Measurements from ENCODE around the gene USP9X.
"Not testable (repeated sequence)": the region's sequence is repeated elsewhere in the genome, so short reads cannot be mapped to it uniquely, and the experiment has no call there.

DNA sequence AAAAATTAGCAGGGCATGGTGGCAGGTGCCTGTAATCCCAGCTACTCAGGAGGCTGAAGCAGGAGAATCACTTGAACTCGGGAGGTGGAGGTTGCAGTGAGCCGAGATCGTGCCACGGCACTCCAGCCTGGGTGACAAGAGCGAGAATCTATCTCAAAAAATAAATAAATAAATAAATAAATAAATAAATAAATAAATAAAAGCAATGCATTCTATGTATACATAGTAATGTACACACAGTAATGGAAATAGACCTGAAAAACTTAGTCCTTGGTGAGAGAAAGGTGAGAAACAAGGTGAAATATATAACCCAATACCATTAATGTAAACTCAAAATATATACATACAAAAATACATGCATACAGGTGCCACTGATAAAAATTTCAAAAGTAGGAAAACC lies 197.1 kb downstream of the USP9X start:
- TF ChIP-seq RAD21 (IDR thresholded peaks at IDR 0.05; ENCODE audit: low read length); NRF1 (IDR thresholded peaks at IDR 0.05; ENCODE audit: low read depth, low read length); EZH2phosphoT487 (IDR thresholded peaks at IDR 0.05; ENCODE audit: borderline replicate concordance, low read depth); SMC3 (IDR thresholded peaks at IDR 0.05; ENCODE audit: low read depth, low read length); CHD2 (IDR thresholded peaks at IDR 0.05; ENCODE audit: low read length, partially characterized antibody); SIN3A (IDR thresholded peaks at IDR 0.05; ENCODE audit: borderline replicate concordance, low read depth, low read length); NFIC (IDR thresholded peaks at IDR 0.05; ENCODE audit: borderline replicate concordance): not testable (repeated sequence)
- TF ChIP-seq, protein P1, sequence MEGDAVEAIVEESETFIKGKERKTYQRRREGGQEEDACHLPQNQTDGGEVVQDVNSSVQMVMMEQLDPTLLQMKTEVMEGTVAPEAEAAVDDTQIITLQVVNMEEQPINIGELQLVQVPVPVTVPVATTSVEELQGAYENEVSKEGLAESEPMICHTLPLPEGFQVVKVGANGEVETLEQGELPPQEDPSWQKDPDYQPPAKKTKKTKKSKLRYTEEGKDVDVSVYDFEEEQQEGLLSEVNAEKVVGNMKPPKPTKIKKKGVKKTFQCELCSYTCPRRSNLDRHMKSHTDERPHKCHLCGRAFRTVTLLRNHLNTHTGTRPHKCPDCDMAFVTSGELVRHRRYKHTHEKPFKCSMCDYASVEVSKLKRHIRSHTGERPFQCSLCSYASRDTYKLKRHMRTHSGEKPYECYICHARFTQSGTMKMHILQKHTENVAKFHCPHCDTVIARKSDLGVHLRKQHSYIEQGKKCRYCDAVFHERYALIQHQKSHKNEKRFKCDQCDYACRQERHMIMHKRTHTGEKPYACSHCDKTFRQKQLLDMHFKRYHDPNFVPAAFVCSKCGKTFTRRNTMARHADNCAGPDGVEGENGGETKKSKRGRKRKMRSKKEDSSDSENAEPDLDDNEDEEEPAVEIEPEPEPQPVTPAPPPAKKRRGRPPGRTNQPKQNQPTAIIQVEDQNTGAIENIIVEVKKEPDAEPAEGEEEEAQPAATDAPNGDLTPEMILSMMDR (IDR thresholded peaks at IDR 0.05): not testable (repeated sequence)
- TF ChIP-seq, protein P2, sequence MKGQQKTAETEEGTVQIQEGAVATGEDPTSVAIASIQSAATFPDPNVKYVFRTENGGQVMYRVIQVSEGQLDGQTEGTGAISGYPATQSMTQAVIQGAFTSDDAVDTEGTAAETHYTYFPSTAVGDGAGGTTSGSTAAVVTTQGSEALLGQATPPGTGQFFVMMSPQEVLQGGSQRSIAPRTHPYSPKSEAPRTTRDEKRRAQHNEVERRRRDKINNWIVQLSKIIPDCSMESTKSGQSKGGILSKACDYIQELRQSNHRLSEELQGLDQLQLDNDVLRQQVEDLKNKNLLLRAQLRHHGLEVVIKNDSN (IDR thresholded peaks at IDR 0.05; ENCODE audit: borderline replicate concordance, low read depth): not testable (repeated sequence)
- TF ChIP-seq, protein P3, sequence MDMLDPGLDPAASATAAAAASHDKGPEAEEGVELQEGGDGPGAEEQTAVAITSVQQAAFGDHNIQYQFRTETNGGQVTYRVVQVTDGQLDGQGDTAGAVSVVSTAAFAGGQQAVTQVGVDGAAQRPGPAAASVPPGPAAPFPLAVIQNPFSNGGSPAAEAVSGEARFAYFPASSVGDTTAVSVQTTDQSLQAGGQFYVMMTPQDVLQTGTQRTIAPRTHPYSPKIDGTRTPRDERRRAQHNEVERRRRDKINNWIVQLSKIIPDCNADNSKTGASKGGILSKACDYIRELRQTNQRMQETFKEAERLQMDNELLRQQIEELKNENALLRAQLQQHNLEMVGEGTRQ (IDR thresholded peaks at IDR 0.05; ENCODE audit: borderline replicate concordance, low read depth, low read length): not testable (repeated sequence)

Data from SK-N-SH (cell line).